HG02610 (cell line): ENCODE measurements around the gene HEATR5A.
"Not testable (repeated sequence)": the region's sequence is repeated elsewhere in the genome, so short reads cannot be mapped to it uniquely, and the experiment has no call there.

Source experiments
- ATAC-seq: cut with Tn5 transposase; IDR thresholded peaks from one replicate; pipeline ENCODE4 v1.9.1; 2021; ENCODE audit warnings: mild to moderate bottlenecking, moderate library complexity; ENCODE audit not compliant: unreplicated experiment

The HEATR5A gene

DNA sequence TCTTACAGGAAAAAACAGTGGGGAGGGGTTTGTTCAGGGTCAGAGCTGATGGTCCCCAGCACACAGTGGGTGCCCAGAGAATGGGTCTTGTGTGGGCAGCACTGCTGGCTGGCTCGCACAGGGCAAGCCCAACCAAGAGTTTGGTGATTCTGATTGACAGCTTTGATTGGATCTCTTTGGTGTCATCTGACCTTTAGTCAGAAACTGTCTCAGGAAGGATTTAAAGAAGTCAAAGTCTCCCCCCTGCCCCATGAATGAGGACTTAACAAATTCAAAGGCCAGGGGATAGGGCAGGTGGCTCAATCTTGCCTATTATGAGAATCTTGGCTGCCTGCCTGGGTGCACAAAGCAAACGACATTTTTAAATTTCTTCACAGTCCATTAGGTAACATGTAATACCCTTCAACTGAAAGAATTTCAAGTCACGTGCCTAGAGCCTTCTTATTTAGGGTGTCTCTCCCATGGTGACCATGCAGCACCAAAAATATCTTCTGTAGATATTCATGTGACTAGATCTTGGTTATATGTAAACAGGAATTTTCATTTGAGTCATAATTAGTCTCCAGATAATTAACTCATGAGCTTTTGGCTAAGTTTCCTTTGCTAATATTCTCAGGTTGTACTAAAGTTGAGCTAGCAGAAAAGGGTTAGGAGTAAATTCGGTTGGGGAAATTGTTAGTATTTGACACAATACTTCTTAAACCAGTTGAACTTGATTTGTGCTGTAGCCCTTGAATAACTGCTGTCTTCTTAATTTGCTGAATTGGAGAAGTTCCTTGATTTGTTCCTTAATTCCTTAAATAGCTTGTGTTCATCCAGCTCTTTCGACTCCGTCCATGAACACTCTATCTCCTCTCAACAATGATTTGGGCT is 158.3 kb downstream of the HEATR5A start:
- no peak for ATAC-seq

GRCh38 chr14:31261523-31261858 is 158.9 kb downstream of the HEATR5A start:
- ATAC-seq: no peak

- not testable (repeated sequence) for ATAC-seq
Observed at GRCh38 chr14:31259040-31259435, 161.3 kb downstream of the HEATR5A start.

DNA sequence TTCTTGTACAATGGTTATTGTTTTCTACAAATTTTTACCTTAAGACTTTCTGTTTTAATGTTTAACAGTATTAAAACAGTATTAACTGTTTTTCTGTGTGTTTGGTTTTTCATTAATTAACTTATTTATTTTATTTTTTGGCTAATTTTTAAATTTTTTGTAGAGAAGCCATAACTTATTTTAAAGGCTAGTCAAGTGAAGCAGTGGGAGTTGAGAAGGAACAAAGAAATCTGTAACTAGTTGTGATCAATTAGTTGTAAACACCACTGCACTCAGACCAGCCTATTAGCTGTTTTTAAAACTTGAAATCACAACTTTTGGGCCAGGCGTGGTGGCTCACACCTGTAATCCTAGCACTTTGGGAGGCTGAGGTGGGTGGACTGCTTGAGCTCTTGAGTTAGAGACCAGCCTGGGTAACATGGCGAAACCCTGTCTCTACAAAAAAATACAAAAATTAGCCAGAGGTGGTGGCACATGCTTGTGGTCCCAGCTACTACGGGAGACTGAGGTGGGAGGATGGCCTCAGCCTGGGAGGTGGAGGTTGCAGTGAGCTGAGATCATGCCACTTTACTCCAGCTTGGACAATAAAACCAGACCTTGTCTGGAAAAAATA is 161.8 kb downstream of the HEATR5A start:
- no peak for ATAC-seq

DNA sequence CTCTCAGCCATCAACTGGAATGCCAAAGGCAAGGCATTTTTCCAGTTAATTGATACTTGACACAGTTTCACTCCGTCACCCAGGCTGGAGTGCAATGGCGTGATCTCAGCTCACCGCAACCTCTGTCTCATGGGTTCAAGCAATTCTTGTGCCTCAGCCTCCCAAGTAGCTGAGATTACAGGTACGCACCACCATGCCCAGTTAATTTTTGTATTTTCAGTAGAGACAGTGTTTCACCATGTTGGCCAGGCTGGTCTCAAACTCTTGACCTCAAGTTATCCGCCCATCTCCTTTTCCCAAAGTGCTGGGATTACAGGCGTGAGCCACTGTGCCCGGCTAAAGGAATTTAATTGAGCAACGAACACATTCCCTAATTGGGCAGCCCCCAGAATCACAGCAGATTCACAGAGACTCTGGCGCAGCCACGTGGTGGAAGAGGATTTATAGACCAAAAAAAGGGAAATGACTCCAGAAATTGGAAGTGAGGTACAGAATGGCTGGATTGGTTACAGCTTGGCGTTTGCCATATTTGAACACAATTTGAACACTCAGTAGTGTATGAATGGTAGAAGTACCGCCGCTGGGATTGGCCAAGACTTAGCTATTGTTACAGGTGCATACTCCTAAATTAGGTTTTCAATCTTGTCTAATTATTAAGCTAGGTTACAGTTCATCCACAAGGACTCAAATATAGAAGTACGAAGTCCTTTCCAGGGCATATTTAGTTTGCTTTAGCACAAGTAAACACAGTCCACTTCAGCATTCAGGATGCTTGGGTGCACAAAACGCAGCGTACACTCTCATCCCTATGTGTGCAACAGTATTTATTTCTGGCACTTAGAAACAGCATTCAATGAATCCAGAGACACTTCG is 162.6 kb downstream of the HEATR5A start:
- ATAC-seq: not testable (repeated sequence)

GRCh38 chr14:31257244-31257553 is 163.2 kb downstream of the HEATR5A start:
- no peak for ATAC-seq

DNA sequence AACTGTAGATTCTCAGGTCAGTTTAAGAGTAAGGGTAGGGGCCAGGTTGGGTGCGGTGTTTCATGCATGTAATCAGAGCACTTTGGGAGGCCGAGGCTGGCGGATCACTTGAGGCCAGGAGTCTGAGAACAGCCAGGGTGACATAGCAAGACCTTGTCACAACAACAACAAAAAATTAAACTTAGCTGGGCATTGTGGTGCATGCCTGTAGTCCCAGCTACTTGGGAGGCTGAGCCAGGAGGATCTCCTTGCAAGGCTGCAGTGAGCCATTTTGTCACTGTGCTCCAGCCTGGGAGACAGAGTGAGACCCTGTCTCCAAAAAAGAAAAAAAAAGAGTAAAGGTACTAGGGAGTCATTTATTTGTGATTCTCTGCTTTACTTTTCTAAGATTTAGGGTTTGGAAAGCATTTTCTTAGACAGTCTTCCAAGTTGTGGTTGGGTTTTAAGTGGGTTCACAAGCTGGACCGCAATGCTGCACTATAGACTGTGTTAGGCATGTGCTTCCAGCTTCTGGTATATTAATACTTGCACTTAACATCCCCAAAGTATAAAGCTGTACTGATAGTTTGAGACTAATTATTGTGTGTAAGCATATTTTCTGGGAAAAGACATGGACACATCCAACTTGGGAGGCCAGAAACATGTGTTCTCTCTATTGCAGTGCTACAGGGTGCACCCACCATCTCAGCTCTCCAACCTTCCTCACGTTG is 163.7 kb downstream of the HEATR5A start:
- ATAC-seq: no peak

- ATAC-seq: not testable (repeated sequence)
Observed at GRCh38 chr14:31255918-31256317, 164.4 kb downstream of the HEATR5A start.

- ATAC-seq: no peak
Observed at GRCh38 chr14:31255286-31255685, 165.1 kb downstream of the HEATR5A start.

DNA sequence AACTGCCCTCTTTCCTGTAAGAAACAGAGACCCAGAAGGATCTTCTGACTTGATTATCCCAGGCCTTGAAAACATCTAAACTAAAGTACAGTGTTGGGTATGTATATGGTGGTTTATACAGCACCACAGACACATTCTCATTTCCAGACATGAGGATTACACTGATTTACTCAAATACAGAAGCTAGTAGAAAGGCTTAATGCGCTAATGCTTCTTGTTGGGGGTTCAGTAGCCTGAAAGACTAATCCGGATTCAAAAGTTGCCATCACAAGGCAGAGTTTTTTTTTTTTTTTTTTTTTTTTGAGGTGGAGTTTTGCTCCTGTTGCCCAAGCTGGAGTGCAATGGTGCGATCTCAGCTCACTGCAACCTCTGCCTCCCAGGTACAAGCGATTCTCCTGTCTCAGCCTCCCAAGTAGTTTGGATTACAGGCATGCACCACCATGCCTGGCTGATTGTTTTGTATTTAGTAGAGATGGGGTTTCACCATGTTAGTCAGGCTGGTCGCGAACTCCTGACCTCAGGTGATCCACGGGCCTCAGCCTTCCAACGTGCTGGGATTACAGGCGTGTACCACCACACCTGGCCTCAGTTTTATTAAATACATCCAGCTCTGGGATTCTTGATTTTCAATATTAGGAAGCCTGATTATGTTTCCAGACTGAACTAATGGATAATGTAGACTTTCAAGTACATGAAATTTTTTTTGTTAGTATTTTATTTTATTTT is 166.4 kb downstream of the HEATR5A start:
- no peak for ATAC-seq

- no peak for ATAC-seq
Observed at GRCh38 chr14:31252865-31253264, 167.5 kb downstream of the HEATR5A start.

GRCh38 chr14:31251028-31251958 is 169.1 kb downstream of the HEATR5A start:
- no peak for ATAC-seq

DNA sequence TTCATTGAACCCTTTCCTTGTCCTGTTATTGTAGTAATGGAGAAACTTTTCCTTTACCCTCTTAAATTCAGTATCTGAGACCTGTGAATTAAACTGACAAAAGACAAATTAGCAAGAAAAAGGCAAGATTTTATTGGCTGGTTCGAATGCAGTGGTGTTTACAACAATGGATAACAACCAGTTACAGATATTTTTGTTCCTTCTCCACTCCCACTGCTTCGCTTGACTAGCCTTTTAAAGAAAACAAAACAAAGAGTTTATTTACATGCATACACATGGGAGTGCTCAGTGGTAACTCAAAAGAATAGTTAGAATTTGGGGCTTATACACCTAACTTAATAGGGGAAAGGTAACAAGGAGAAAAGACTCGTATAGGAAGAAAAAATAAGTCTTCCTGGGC is 175.7 kb downstream of the HEATR5A start:
- no peak for ATAC-seq

- ATAC-seq: no peak
Observed at GRCh38 chr14:31243860-31244259, 176.5 kb downstream of the HEATR5A start.

DNA sequence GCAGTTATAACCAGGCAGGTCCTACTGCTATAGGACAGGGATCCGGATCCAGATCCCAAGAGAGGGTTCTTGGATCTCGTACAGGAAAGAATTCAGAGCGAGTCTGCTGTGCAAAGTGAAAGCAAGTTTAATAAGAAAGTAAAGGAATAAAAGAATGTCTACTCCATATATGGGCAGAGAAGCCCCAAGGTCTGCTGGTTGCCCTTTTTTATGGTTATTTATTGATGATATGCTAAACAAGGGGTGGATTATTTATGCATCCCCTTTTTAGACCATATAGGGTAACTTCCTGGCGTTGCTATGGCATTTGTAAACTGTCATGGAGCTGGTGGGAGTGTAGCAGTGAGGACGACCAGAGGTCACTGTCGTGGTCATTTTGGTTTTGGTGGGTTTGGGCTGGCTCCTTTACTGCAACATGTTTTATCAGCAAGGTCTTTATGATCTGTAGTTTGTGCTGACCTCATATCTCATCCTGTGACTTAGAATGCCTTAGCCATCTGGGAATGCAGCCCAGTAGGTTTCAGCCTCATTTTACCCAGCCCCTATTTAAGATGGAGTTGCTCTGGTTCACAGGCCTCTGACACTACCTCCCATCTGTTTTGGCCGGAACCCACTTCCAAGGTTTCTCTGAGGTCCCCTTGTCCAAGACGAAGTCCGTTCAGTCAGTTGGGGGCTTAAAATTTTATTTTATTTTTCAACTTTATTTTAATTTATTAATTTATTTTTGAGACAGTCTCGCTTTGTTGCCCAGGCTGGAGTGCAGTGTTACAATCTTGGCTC is 178.0 kb downstream of the HEATR5A start:
- not testable (repeated sequence) for ATAC-seq
